DOHH2 (cell line): ENCODE measurements around the gene CHD3.

ENCODE experiments used
- EZH2phosphoT487 ChIP-seq: fragments of 200-600 bp; sonication (generic); IDR thresholded peaks from 2 replicates; pipeline ENCODE4 v1.6.1; 2017; ENCODE audit warnings: borderline replicate concordance, mild to moderate bottlenecking, antibody characterized with exemption, low read length, moderate library complexity, mixed read lengths
- TF ChIP-seq, protein P1 (sequence below): fragments of 200-600 bp; sonication (generic); IDR thresholded peaks from one replicate; pipeline ENCODE4 v1.5.1; 2014; ENCODE audit warnings: antibody characterized with exemption, mild to moderate bottlenecking, low read depth, low read length; ENCODE audit not compliant: poor library complexity, severe bottlenecking

DNA sequence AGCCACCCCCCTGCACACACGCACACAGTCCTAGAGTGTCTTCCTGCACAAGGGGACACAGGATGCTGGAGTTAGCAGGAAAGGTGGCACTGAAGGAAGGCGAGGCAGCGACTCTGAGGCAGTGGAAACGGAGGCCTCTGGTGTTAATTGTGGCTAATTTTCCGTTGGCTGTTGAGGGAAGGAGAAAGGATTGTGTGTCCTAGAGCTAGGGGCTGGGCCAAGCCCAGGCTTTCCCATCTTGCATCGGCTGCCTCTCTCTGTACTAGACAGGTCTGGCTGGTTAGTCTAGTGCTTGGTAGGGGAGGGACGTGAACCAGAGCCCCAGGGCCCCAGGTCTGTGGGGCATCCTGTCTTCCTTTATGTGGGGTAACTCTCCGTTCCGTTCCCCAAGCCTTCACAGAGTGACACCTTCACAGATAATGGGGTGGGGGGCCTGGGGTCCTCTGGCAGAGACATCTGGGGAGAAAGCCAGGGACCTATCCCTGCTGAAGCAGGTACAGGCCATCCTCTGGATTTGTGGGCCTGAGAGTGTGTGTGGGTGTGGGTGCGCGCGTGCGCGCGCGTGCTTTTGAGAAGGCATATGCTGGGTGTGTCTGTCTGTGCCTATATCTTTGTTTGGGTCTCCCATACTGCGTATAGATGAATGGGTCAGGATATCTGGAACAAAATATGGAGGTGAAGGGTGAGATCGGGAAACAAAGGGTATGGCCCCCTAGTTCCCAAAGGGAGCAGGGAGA lies at the start of gene CHD3:
- TF ChIP-seq, protein P1, sequence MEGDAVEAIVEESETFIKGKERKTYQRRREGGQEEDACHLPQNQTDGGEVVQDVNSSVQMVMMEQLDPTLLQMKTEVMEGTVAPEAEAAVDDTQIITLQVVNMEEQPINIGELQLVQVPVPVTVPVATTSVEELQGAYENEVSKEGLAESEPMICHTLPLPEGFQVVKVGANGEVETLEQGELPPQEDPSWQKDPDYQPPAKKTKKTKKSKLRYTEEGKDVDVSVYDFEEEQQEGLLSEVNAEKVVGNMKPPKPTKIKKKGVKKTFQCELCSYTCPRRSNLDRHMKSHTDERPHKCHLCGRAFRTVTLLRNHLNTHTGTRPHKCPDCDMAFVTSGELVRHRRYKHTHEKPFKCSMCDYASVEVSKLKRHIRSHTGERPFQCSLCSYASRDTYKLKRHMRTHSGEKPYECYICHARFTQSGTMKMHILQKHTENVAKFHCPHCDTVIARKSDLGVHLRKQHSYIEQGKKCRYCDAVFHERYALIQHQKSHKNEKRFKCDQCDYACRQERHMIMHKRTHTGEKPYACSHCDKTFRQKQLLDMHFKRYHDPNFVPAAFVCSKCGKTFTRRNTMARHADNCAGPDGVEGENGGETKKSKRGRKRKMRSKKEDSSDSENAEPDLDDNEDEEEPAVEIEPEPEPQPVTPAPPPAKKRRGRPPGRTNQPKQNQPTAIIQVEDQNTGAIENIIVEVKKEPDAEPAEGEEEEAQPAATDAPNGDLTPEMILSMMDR: no peak
- TF ChIP-seq EZH2phosphoT487: no peak
